Measurements from ENCODE around the gene ZKSCAN1.

ZKSCAN1 gene

GRCh38 chr7:100057006-100057405, 41.6 kb downstream of the ZKSCAN1 start:
- Histone ChIP-seq H3K36me3 (peaks cover 55% of the 10 kb centered on the region), H3K9me3 (no peaks in the 10 kb centered on the region), H3K27me3 (no peaks in the 10 kb centered on the region), H3K4me3 (no peak overlapping the region), H3K9ac (0 out of 2 replicates have a peak overlapping the region, but pooled peaks have one; percentile 15), H3K4me2 (no peak overlapping the region), H4K20me1 (peaks cover 5% of the 10 kb centered on the region; the same call in 1 of the 2 replicates), H3K27ac (no peak overlapping the region), H3K4me1 (peaks cover 9% of the 10 kb centered on the region)
- TF ChIP-seq Cebpa-rat (IDR thresholded peaks at IDR 0.05) = no peak

DNA sequence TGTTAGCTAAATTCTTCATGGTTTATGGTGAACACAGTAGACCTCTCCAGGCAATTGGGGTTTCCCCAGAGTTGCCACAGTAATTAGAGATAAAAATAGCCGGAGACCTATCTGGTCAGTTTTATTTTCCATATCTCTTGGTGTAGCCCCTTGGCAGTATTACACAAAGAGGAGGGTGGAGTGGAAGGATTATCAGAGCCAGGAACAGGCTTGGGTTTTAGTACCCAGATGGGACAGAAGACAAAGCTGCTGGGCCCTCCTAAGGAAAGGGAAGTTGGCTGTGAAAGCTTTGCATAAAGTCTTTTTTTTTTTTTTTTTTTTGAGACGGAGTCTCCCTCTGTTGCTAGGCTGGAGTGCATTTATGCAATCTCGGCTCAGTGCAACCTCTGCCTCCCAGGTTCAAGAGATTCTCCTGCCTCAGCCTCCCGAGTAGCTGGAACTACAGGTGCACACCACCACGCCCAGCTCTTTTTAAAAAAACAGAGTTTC, 43.9 kb downstream of the ZKSCAN1 start:
- H3K36me3 ChIP-seq = peaks cover 78% of the 10 kb centered on the region

DNA sequence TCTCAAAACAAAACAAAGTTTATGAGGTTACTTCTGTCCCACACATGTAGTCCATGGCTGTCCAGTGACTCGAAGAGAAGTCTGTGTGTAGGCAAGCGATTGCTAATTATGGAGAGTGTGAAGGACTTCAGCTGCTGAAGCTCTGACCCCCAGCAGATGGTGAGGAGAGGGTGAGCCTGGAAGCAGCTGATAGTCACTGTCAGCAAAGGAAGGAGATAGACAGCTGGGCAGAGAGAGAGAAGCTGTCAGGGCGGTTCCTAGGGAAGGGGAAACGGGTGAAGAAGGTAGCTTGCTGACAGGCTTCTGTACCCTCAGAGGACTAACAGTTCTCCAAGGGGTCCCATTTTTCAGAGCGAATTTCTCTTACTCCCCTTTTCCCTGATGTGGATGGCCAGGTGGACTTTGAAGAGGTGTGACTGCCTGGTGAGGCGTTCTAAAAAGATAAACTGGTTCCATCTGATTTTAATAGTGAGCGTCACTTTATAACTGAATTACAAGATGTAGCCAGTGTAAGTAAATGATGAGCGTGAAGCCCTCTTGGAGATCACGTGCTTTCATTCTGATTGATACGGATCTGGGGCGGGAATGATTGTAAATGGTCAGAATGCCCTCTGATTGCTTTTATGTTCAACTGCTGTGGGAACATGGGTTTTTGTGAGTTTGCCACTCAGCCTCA, 46.3 kb downstream of the ZKSCAN1 start:
- TF ChIP-seq Cebpa-rat (IDR thresholded peaks at IDR 0.05) = no peak
- no peaks in the 10 kb centered on the region for H3K4me1 ChIP-seq
- H3K36me3 ChIP-seq = peaks cover 100% of the 10 kb centered on the region
- no peak overlapping the region for H3K4me2 ChIP-seq
- H3K9ac ChIP-seq = no peak overlapping the region
- H3K9me3 ChIP-seq = no peaks in the 10 kb centered on the region
- H3K27ac ChIP-seq = no peak overlapping the region
- H3K27me3 ChIP-seq = no peaks in the 10 kb centered on the region
- H4K20me1 ChIP-seq = no peaks in the 10 kb centered on the region
- H3K4me3 ChIP-seq = no peak overlapping the region

More for the DNA sequence above, 43.9 kb downstream of the ZKSCAN1 start:
- Histone ChIP-seq H3K27ac (no peak overlapping the region), H4K20me1 (no peaks in the 10 kb centered on the region), H3K4me2 (no peak overlapping the region), H3K9ac (no peak overlapping the region), H3K4me1 (no peaks in the 10 kb centered on the region), H3K27me3 (no peaks in the 10 kb centered on the region), H3K4me3 (no peak overlapping the region), H3K9me3 (no peaks in the 10 kb centered on the region)
- no peak for TF ChIP-seq Cebpa-rat (IDR thresholded peaks at IDR 0.05)

DNA sequence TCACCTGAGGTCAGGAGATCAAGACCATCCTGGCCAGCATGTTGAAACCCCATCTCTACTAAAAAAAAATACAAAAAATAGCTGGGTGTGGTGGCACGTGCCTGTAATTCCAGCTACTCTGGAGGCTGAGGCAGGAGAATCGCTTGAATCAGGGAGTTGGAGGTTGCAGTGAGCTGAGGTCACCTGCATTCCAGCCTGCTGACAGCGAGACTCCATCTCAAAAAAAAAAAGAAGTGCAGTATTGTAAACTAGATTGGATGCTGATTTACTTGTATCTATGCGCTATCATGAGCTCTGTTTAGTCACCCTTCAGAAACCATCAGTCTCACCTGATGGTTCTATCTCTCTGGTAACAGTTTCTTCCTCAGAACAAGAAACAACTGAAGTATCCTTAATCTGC, 48.0 kb downstream of the ZKSCAN1 start:
- no peak for TF ChIP-seq Cebpa-rat (IDR thresholded peaks at IDR 0.05)
- Histone ChIP-seq H3K4me3 (no peak overlapping the region), H3K36me3 (peaks cover 100% of the 10 kb centered on the region)

DNA sequence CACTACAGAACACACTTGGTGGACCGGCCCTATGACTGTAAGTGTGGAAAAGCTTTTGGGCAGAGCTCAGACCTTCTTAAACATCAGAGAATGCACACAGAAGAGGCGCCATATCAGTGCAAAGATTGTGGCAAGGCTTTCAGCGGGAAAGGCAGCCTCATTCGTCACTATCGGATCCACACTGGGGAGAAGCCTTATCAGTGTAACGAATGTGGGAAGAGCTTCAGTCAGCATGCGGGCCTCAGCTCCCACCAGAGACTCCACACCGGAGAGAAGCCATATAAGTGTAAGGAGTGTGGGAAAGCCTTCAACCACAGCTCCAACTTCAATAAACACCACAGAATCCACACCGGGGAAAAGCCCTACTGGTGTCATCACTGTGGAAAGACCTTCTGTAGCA, 48.8 kb downstream of the ZKSCAN1 start:
- H4K20me1 ChIP-seq = peaks cover 14% of the 10 kb centered on the region; the same call in 1 of the 2 replicates
- no peak overlapping the region for H3K27ac ChIP-seq
- H3K9ac ChIP-seq = no peak overlapping the region
- no peak overlapping the region for H3K4me3 ChIP-seq
- no peaks in the 10 kb centered on the region for H3K4me1 ChIP-seq
- H3K27me3 ChIP-seq = no peaks in the 10 kb centered on the region
- TF ChIP-seq Cebpa-rat (IDR thresholded peaks at IDR 0.05) = no peak
- H3K36me3 ChIP-seq = peaks cover 100% of the 10 kb centered on the region
- H3K9me3 ChIP-seq = peaks cover 1% of the 10 kb centered on the region
- no peak overlapping the region for H3K4me2 ChIP-seq

More for the DNA sequence above, 48.0 kb downstream of the ZKSCAN1 start:
- H3K27ac ChIP-seq = no peak overlapping the region
- H3K9me3 ChIP-seq = no peaks in the 10 kb centered on the region
- no peaks in the 10 kb centered on the region for H3K27me3 ChIP-seq
- H4K20me1 ChIP-seq = peaks cover 11% of the 10 kb centered on the region; the same call in 1 of the 2 replicates
- no peak overlapping the region for H3K4me2 ChIP-seq
- H3K4me1 ChIP-seq = no peaks in the 10 kb centered on the region
- peak overlapping the region; percentile 4; the same call in 1 of the 2 replicates for H3K9ac ChIP-seq

GRCh38 chr7:100065452-100066186, 50.2 kb downstream of the ZKSCAN1 start:
- peaks cover 14% of the 10 kb centered on the region; the same call in 1 of the 2 replicates for H4K20me1 ChIP-seq
- peaks cover 16% of the 10 kb centered on the region for H3K9me3 ChIP-seq
- H3K27ac ChIP-seq = no peak overlapping the region
- no peak overlapping the region for H3K4me2 ChIP-seq
- no peak overlapping the region for H3K4me3 ChIP-seq
- H3K9ac ChIP-seq = no peak overlapping the region
- H3K27me3 ChIP-seq = no peaks in the 10 kb centered on the region
- TF ChIP-seq Cebpa-rat (IDR thresholded peaks at IDR 0.05) = peak; percentile 63; the same call in 1 of the 2 replicates
- no peaks in the 10 kb centered on the region for H3K4me1 ChIP-seq
- peaks cover 100% of the 10 kb centered on the region for H3K36me3 ChIP-seq

GRCh38 chr7:100066953-100067352, 51.6 kb downstream of the ZKSCAN1 start:
- H3K9me3 ChIP-seq = peaks cover 29% of the 10 kb centered on the region
- H3K4me3 ChIP-seq = no peak overlapping the region
- H3K4me1 ChIP-seq = no peaks in the 10 kb centered on the region
- peaks cover 14% of the 10 kb centered on the region; the same call in 1 of the 2 replicates for H4K20me1 ChIP-seq
- no peak overlapping the region for H3K27ac ChIP-seq
- TF ChIP-seq Cebpa-rat (IDR thresholded peaks at IDR 0.05) = no peak
- no peaks in the 10 kb centered on the region for H3K27me3 ChIP-seq
- no peak overlapping the region for H3K4me2 ChIP-seq
- peaks cover 100% of the 10 kb centered on the region for H3K36me3 ChIP-seq
- H3K9ac ChIP-seq = no peak overlapping the region

GRCh38 chr7:100069991-100070390, 54.6 kb downstream of the ZKSCAN1 start:
- H3K27me3 ChIP-seq = no peaks in the 10 kb centered on the region
- H3K4me3 ChIP-seq = peak overlapping the region; percentile 50; the same call in 1 of the 2 replicates
- no peak overlapping the region for H3K4me2 ChIP-seq
- H3K4me1 ChIP-seq = no peaks in the 10 kb centered on the region
- no peak overlapping the region for H3K27ac ChIP-seq
- no peak for TF ChIP-seq Cebpa-rat (IDR thresholded peaks at IDR 0.05)
- H4K20me1 ChIP-seq = peaks cover 14% of the 10 kb centered on the region; the same call in 1 of the 2 replicates
- H3K9me3 ChIP-seq = peaks cover 60% of the 10 kb centered on the region
- H3K9ac ChIP-seq = no peak overlapping the region
- H3K36me3 ChIP-seq = peaks cover 100% of the 10 kb centered on the region

- Histone ChIP-seq H3K9ac (no peak overlapping the region), H3K4me1 (no peaks in the 10 kb centered on the region), H3K27me3 (no peaks in the 10 kb centered on the region), H3K4me2 (no peak overlapping the region), H3K9me3 (peaks cover 71% of the 10 kb centered on the region), H4K20me1 (peaks cover 21% of the 10 kb centered on the region; the same call in 1 of the 2 replicates), H3K4me3 (peak overlapping the region; percentile 50), H3K27ac (no peak overlapping the region), H3K36me3 (peaks cover 100% of the 10 kb centered on the region)
- no peak for TF ChIP-seq Cebpa-rat (IDR thresholded peaks at IDR 0.05)
These were observed 55.8 kb downstream of the ZKSCAN1 start for GRCh38 chr7:100071018-100071723.

All from BLaER1 (cell line).